SK-N-SH (cell line): ENCODE measurements around the gene MBD3L5. TPM values are rescaled to one million over a fixed set of nuclear protein-coding genes. Genes with fewer than 3 reads are reported as not detected.
"Not testable (repeated sequence)": the region's sequence is repeated elsewhere in the genome, so short reads cannot be mapped to it uniquely, and the experiment has no call there.

Experiments used
- CTCF ChIA-PET: fragments of 300-600, 350-600 bp; formaldehyde crosslinking; extraction: SDS; loops from one replicate; lab custom pipeline; 2021; lab: Yijun Ruan, JAX
- POLR2A ChIA-PET: fragments of 350-600 bp; sonication (Branson Sonifier 250); formaldehyde crosslinking; extraction: SDS; loops from one replicate; lab custom pipeline; 2020; ENCODE audit warnings: antibody characterized with exemption, inconsistent platforms; lab: Yijun Ruan, JAX
- DNase-seq: peaks from one replicate; pipeline ENCODE4 v3.0.0; 2012
- H2AFZ ChIP-seq: fragments of 200-600 bp; sonication (generic); 2 replicates; pipeline ENCODE4 v1.8.1; 2016; ENCODE audit warnings: antibody characterized with exemption, mild to moderate bottlenecking, low read depth
- H3F3A ChIP-seq: fragments of 200-600 bp; sonication (generic); replicated peaks from 2 replicates; pipeline ENCODE3; 2016; ENCODE audit warnings: antibody characterized with exemption, mild to moderate bottlenecking; ENCODE audit not compliant: insufficient read depth
- H3K27ac ChIP-seq, 2 experiments: fragments of 200-500 bp in 1 of 2; fragments of 200-600 bp in 1 of 2; sonication (Bioruptor generic) in 1 of 2; sonication (generic), shearing (Covaris generic) in 1 of 2; 2 replicates each; pipeline versions ENCODE4 v1.5.1 to v1.6.1; 2014 to 2016; ENCODE audit warnings: low read depth in 2 of 2, inconsistent platforms in 1 of 2, low read length in 1 of 2, mild to moderate bottlenecking in 1 of 2, mixed read lengths in 1 of 2
- H3K27me3 ChIP-seq: fragments of 200-600 bp; sonication (generic), shearing (Covaris generic); 2 replicates; pipeline ENCODE4 v1.6.1; 2016; ENCODE audit warnings: mixed run types; ENCODE audit not compliant: insufficient read depth
- H3K36me3 ChIP-seq, 2 experiments: fragments of 200-500 bp in 1 of 2; fragments of 200-600 bp in 1 of 2; sonication (Bioruptor generic) in 1 of 2; sonication (generic) in 1 of 2; replicated peaks in 1 of 2; 2 replicates each; pipeline versions ENCODE3 to v1.5.1; 2014 to 2016; ENCODE audit warnings: low read length in 1 of 2, mild to moderate bottlenecking in 1 of 2; ENCODE audit not compliant: insufficient read depth in 2 of 2, control insufficient read depth in 1 of 2
- H3K4me1 ChIP-seq, 2 experiments: fragments of 200-500 bp in 1 of 2; fragments of 200-600 bp in 1 of 2; sonication (Bioruptor generic) in 1 of 2; sonication (generic), shearing (Covaris generic) in 1 of 2; 2 replicates each; pipeline versions ENCODE4 v1.5.1 to v1.6.1; 2014 to 2016; ENCODE audit warnings: low read depth in 1 of 2, low read length in 1 of 2, mixed run types in 1 of 2; ENCODE audit not compliant: insufficient read depth in 2 of 2, control insufficient read depth in 1 of 2
- H3K4me2 ChIP-seq: fragments of 200-600 bp; sonication (generic), shearing (Covaris generic); 2 replicates; pipeline ENCODE4 v1.6.1; 2017; ENCODE audit warnings: mixed run types
- H3K4me3 ChIP-seq, 2 experiments: fragments of 200-500 bp in 1 of 2; fragments of 200-600 bp in 1 of 2; sonication (Bioruptor generic) in 1 of 2; sonication (generic), shearing (Covaris generic) in 1 of 2; 2 replicates each; pipeline versions ENCODE4 v1.5.1 to v1.8.1; 2014 to 2016; ENCODE audit warnings: low read depth in 2 of 2, inconsistent platforms in 1 of 2, low read length in 1 of 2, mild to moderate bottlenecking in 1 of 2, mixed read lengths in 1 of 2, moderate library complexity in 1 of 2
- H3K79me2 ChIP-seq: fragments of 200-600 bp; sonication (generic); 2 replicates; pipeline ENCODE4 v1.8.1; 2017; ENCODE audit warnings: mild to moderate bottlenecking; ENCODE audit not compliant: insufficient read depth
- H3K9ac ChIP-seq: fragments of 200-600 bp; sonication (generic); 2 replicates; pipeline ENCODE4 v1.6.1; 2017; ENCODE audit warnings: mixed run types
- H3K9me2 ChIP-seq: fragments of 200-600 bp; sonication (generic); 2 replicates; pipeline ENCODE4 v1.6.1; 2017; ENCODE audit warnings: mixed run types
- H3K9me3 ChIP-seq: fragments of 200-600 bp; sonication (generic); 2 replicates; pipeline ENCODE4 v1.6.1; 2017; ENCODE audit warnings: mixed run types, mild to moderate bottlenecking, moderate library complexity
- H4K20me1 ChIP-seq: fragments of 200-600 bp; sonication (generic); 2 replicates; pipeline ENCODE4 v1.6.1; 2017; ENCODE audit warnings: mild to moderate bottlenecking, mixed run types; ENCODE audit not compliant: insufficient read depth
- CHD2 ChIP-seq: fragments of 150-350 bp; IDR thresholded peaks from 2 replicates; pipeline ENCODE4 v1.6.1; 2018; ENCODE audit warnings: low read length; ENCODE audit not compliant: partially characterized antibody
- CTCF ChIP-seq: fragments of 200-600 bp; sonication (generic); IDR thresholded peaks from 2 replicates; pipeline ENCODE4 v1.6.1; 2017; ENCODE audit warnings: antibody characterized with exemption, mild to moderate bottlenecking, moderate library complexity
- NFIC ChIP-seq: IDR thresholded peaks from 2 replicates; pipeline ENCODE4 v1.4.0; 2012; ENCODE audit warnings: borderline replicate concordance
- NRF1 ChIP-seq: IDR thresholded peaks from 2 replicates; pipeline ENCODE4 v1.6.1; 2012; ENCODE audit warnings: low read depth, mild to moderate bottlenecking, low read length
- POLR2AphosphoS5 ChIP-seq: IDR thresholded peaks from 2 replicates; pipeline ENCODE4 v1.6.1; 2012; ENCODE audit warnings: low read depth, low read length
- RAD21 ChIP-seq: IDR thresholded peaks from 2 replicates; pipeline ENCODE4 v1.6.1; 2012; ENCODE audit warnings: mild to moderate bottlenecking, low read length
- TCF12 ChIP-seq: IDR thresholded peaks from 2 replicates; pipeline ENCODE4 v1.4.0; 2012
- USF1 ChIP-seq: IDR thresholded peaks from 2 replicates; pipeline ENCODE4 v1.4.0; 2012; ENCODE audit warnings: low read depth, borderline replicate concordance
- ZBTB33 ChIP-seq: IDR thresholded peaks from 2 replicates; pipeline ENCODE4 v1.4.0; 2012; ENCODE audit warnings: low read depth, borderline replicate concordance
- WGBS: methylation state at CpG from one replicate; pipeline ENCODE4 v1.1.6; 2017; ENCODE audit warnings: low lambda C conversion rate; 5-methylcytosine and 5-hydroxymethylcytosine counted together
- polyA plus RNA-seq, 3 experiments: library from polyadenylated mRNA; depleted of rRNA; stranded (reverse); fragments of >200 nt; gene quantifications; 2 replicates each; pipeline ENCODE4 v1.2.3, GENCODE V29; 2012

The MBD3L5 gene
- polyA plus RNA-seq, 1 of the 3 experiments (the other 2 are of a cell fraction), result not detected

DNA sequence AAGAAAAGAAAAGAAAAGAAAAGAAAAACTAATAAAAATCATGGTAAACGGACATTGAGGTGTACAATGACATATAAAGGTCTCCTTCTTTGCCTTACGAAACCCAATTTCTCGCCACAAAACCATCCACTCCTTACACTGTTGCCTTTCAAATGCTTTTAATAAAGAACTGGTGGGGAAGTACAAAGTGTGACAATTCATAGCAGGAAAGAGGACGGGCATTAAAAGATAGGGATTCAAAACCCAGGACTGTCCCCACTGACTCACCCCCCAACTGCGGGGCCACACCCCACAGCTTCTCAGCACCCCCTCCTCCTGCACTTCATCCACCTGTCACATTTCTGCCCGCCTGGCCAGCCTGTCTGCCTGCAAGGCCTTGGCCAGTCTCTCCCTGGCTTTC, 11.6 kb upstream of the MBD3L5 start:
- Histone ChIP-seq H3K4me3 (no peak overlapping the region), H3K4me2 (no peak overlapping the region), H3K27me3 (peaks cover 12% of the 10 kb centered on the region; the same call in 1 of the 2 replicates), H3F3A (no peaks in the 10 kb centered on the region), H3K9me2 (no peaks in the 10 kb centered on the region), H4K20me1 (no peaks in the 10 kb centered on the region), H3K36me3 (no peaks in the 10 kb centered on the region), H3K9me3 (no peaks in the 10 kb centered on the region), H3K4me1 (no peaks in the 10 kb centered on the region), H3K9ac (no peak overlapping the region), H3K79me2 (no peaks in the 10 kb centered on the region), H3K27ac (no peak overlapping the region), H2AFZ (no peak overlapping the region)
- POLR2A ChIA-PET, result no interaction called here
- DNase-seq, result no peak
- 8% methylated on average over 6 of the region's 6 CpGs for WGBS
- CTCF ChIA-PET, result no interaction called here
- TF ChIP-seq USF1 (no peak), POLR2AphosphoS5 (no peak), CTCF (no peak), CHD2 (no peak), TCF12 (no peak), ZBTB33 (no peak), RAD21 (no peak), NFIC (no peak), NRF1 (no peak)
- TF ChIP-seq, all 33 proteins: peak for 0

- DNase-seq, H3K9ac ChIP-seq, CTCF ChIA-PET, H3K27ac ChIP-seq, H3K36me3 ChIP-seq, POLR2A ChIA-PET, H3K9me2 ChIP-seq, H3K79me2 ChIP-seq, H3F3A ChIP-seq, H2AFZ ChIP-seq, H3K4me2 ChIP-seq, H3K4me1 ChIP-seq, H3K4me3 ChIP-seq, H3K9me3 ChIP-seq, H4K20me1 ChIP-seq: not testable (repeated sequence)
- WGBS, result no CpG with 5 or more reads among the region's 6 CpGs
- H3K27me3 ChIP-seq, result peaks cover 12% of the 10 kb centered on the region; the same call in 1 of the 2 replicates
These were observed 9.0 kb upstream of the MBD3L5 start, which contains the start of gene MBD3L2B for GRCh38 chr19:7021331-7021730. Gene MBD3L2B, minus strand, starts transcription at chr19:7021431. Its CDS starts 34 bp downstream, at chr19:7021397.

GRCh38 chr19:7028790-7029189, 1.6 kb upstream of the MBD3L5 start:
- DNase-seq, H3K9me3 ChIP-seq, H3K79me2 ChIP-seq, H4K20me1 ChIP-seq, POLR2A ChIA-PET, H3K27ac ChIP-seq, H3K9ac ChIP-seq, H3K4me1 ChIP-seq, H3K9me2 ChIP-seq, H2AFZ ChIP-seq, CTCF ChIA-PET, H3F3A ChIP-seq, H3K4me3 ChIP-seq, H3K36me3 ChIP-seq, H3K4me2 ChIP-seq, H3K27me3 ChIP-seq: not testable (repeated sequence)
- no CpG with 5 or more reads among the region's 1 CpG for WGBS

DNA sequence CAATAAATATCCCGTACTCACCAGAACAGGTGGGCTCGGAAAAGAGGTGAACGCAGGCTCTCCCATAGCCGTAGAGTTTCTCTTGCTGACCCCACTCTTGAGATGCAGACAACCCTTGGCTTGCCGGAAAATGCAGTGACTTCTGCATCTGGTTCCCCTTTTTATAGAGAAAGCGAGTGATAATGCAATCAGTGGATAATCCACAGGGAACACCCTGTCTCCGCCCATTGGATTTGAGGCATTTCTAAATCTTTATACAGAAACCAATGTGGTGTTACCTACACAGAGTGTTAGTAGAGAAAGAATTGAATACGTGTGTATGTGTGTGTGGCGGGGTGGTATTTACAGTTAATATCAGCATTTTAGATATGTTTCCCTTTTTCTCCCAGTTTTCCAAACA, 9.7 kb downstream of the MBD3L5 start, which contains the start of gene MBD3L4:
Gene MBD3L4 (minus strand): TSS at position 101 of the 400 bp plus-strand sequence. CDS start 35 bp downstream, at position 66.
- H3K9ac ChIP-seq, H3K36me3 ChIP-seq, CTCF ChIA-PET, H3K9me3 ChIP-seq, POLR2A ChIA-PET, H3K4me1 ChIP-seq, H3K27me3 ChIP-seq, H3K4me2 ChIP-seq, H3K4me3 ChIP-seq, H4K20me1 ChIP-seq, H3F3A ChIP-seq, H3K79me2 ChIP-seq, H3K9me2 ChIP-seq, H2AFZ ChIP-seq, H3K27ac ChIP-seq, DNase-seq: not testable (repeated sequence)
- WGBS, result no CpG with 5 or more reads among the region's 9 CpGs
